ENCODE results near the gene KCNS3. TPM values are rescaled to one million over a fixed set of nuclear protein-coding genes. Genes with fewer than 3 reads are reported as not detected.

Gene KCNS3
- total and polyA plus RNA-seq, 8 donors, result 7.6 to 150 (median 19.3) TPM

DNA sequence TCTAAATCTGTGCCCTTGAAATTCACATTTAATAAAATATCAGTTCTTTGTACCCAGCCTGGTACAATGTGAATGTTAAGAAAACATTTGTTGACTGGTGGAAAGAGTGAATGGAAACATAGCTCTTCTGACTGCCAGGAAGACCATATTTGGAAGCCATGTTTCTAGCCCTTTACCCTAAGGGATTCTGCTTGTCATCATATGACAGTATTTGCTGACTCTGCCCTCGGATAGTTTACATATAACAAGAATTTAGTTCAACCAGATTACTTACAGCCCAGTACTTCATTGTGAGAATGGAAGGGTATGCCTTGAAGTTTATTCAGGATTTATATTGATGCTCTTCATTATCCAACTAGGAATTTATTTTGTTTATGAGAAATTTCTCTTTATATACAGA is 13.8 kb upstream of the KCNS3 start:
- Histone ChIP-seq H3K27ac (peak overlapping the region in 1 of 5 donors; percentile 31), H3K27me3 (no peaks in the 10 kb centered on the region), H3K9me3 (no peaks in the 10 kb centered on the region), H3K36me3 (no peaks in the 10 kb centered on the region), H3K4me3 (no peak overlapping the region), H3K4me1 (peaks cover 0 to 15% (median 0%) of the 10 kb centered on the region in 4 donors)
- WGBS, 5 donors, result 20 to 49% (median 36%) methylated on average over 1 of the region's 1 CpG
- peak in 1 of 2 donors; percentile 50 for DNase-seq
- TF ChIP-seq POLR2A (IDR thresholded peaks at IDR 0.05) (no peak), POLR2AphosphoS5 (IDR thresholded peaks at IDR 0.05) (no peak), EP300 (IDR thresholded peaks at IDR 0.05) (no peak)
- TF ChIP-seq, protein P1, sequence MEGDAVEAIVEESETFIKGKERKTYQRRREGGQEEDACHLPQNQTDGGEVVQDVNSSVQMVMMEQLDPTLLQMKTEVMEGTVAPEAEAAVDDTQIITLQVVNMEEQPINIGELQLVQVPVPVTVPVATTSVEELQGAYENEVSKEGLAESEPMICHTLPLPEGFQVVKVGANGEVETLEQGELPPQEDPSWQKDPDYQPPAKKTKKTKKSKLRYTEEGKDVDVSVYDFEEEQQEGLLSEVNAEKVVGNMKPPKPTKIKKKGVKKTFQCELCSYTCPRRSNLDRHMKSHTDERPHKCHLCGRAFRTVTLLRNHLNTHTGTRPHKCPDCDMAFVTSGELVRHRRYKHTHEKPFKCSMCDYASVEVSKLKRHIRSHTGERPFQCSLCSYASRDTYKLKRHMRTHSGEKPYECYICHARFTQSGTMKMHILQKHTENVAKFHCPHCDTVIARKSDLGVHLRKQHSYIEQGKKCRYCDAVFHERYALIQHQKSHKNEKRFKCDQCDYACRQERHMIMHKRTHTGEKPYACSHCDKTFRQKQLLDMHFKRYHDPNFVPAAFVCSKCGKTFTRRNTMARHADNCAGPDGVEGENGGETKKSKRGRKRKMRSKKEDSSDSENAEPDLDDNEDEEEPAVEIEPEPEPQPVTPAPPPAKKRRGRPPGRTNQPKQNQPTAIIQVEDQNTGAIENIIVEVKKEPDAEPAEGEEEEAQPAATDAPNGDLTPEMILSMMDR (IDR thresholded peaks at IDR 0.05), result no peak
- intact Hi-C loops (cut with DNase I; ENCODE audit: low total_unique reads), result no loop called here

GRCh38 chr2:17867133-17867532 is 11.3 kb upstream of the KCNS3 start:
- Histone ChIP-seq H3K4me1 (peaks cover 0 to 15% (median 0%) of the 10 kb centered on the region in 4 donors), H3K9me3 (no peaks in the 10 kb centered on the region), H3K27me3 (no peaks in the 10 kb centered on the region), H3K27ac (no peak overlapping the region), H3K36me3 (no peaks in the 10 kb centered on the region), H3K4me3 (no peak overlapping the region)
- no peak for TF ChIP-seq POLR2AphosphoS5 (IDR thresholded peaks at IDR 0.05)
- no peak for TF ChIP-seq EP300 (IDR thresholded peaks at IDR 0.05)
- TF ChIP-seq, protein P1 (IDR thresholded peaks at IDR 0.05), result no peak
- TF ChIP-seq POLR2A (IDR thresholded peaks at IDR 0.05), result no peak
- no peak for DNase-seq
- intact Hi-C loops (cut with DNase I; ENCODE audit: low total_unique reads), result no loop called here
- WGBS, 5 donors, result 75 to 88% (median 79%) methylated on average over 2 of the region's 2 CpGs

DNA sequence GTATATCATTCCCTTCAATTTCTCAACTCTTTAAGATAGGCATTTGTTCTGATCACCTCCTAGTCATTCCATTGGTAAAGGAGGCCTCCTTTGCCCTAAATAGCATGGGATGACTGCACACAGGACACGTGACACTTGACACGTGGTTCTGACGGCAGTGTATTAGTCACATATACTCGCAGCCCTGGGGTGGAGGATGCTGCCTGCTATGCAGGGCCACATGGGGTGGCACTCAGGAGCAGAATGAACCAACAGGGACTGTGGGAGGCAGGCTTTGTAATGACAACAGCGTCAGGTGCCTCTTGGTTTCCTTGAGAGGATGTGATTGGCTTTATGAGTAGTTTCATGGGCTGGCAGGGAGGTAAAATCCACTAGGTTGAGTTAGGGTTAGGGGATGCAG is 9.3 kb upstream of the KCNS3 start:
- intact Hi-C loops (cut with DNase I; ENCODE audit: low total_unique reads), result no loop called here
- 68 to 86% (median 77%) methylated on average over 5 of the region's 5 CpGs for WGBS, 5 donors
- no peaks in the 10 kb centered on the region for H3K9me3 ChIP-seq
- no peak for TF ChIP-seq EP300 (IDR thresholded peaks at IDR 0.05)
- TF ChIP-seq, protein P1 (IDR thresholded peaks at IDR 0.05), result no peak
- no peak for TF ChIP-seq POLR2AphosphoS5 (IDR thresholded peaks at IDR 0.05)
- no peak for TF ChIP-seq POLR2A (IDR thresholded peaks at IDR 0.05)
- H3K4me1 ChIP-seq, result peaks cover 0 to 11% (median 0%) of the 10 kb centered on the region in 4 donors
- no peak overlapping the region for H3K4me3 ChIP-seq
- no peaks in the 10 kb centered on the region for H3K27me3 ChIP-seq
- DNase-seq, result no peak
- H3K27ac ChIP-seq, result no peak overlapping the region
- H3K36me3 ChIP-seq, result no peaks in the 10 kb centered on the region

DNA sequence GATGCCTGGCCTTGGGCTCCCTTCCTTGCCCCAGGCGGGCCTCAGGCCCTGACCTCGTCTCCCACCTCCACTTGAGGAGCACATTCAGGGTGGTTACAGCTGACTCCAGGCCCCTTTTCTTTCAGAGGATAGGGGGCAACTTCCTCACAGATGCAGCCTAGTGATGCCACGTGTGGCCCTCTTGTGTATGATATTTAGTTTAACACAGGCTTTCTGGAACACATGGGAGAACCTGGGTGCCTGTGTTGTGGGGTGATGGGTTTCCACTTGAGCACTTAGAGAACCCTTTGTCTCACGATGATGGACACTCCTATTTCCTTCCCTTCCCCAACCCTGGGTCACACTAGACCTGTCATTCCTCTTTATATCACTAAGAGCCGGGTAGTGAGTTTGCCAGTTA is 6.8 kb upstream of the KCNS3 start:
- no peaks in the 10 kb centered on the region for H3K4me1 ChIP-seq
- H3K27ac ChIP-seq, result no peak overlapping the region
- TF ChIP-seq POLR2A (IDR thresholded peaks at IDR 0.05), result no peak
- no peak for TF ChIP-seq POLR2AphosphoS5 (IDR thresholded peaks at IDR 0.05)
- no peak for TF ChIP-seq EP300 (IDR thresholded peaks at IDR 0.05)
- TF ChIP-seq, protein P1 (IDR thresholded peaks at IDR 0.05), result no peak
- WGBS, 5 donors, result 63 to 82% (median 76%) methylated on average over 5 of the region's 5 CpGs
- H3K27me3 ChIP-seq, result peaks cover 0 to 11% (median 0%) of the 10 kb centered on the region in 3 donors
- no peaks in the 10 kb centered on the region for H3K36me3 ChIP-seq
- no peaks in the 10 kb centered on the region for H3K9me3 ChIP-seq
- intact Hi-C loops (cut with DNase I; ENCODE audit: low total_unique reads), result no loop called here
- DNase-seq, result no peak
- no peak overlapping the region for H3K4me3 ChIP-seq
